NCI-H226 (cell line): ENCODE measurements around the gene TUBB.
"Not testable (repeated sequence)": the region's sequence is repeated elsewhere in the genome, so short reads cannot be mapped to it uniquely, and the experiment has no call there.

Source experiments
- DNase-seq: peaks from one replicate; pipeline ENCODE4 v3.0.0-alpha.2; 2015

TUBB gene

GRCh38 chr6:30741789-30742315, 21.7 kb downstream of the TUBB start:
- no peak for DNase-seq

- peak; percentile 98 for DNase-seq
Observed at GRCh38 chr6:30742316-30743098, 22.4 kb downstream of the TUBB start, which contains the start of gene FLOT1. TSS of gene FLOT1 (minus strand) at chr6:30742687. CDS start at chr6:30742189, 498 bp downstream.

- no peak for DNase-seq
Observed at GRCh38 chr6:30743099-30744053, 23.2 kb downstream of the TUBB start.

- peak; percentile 78 for DNase-seq
Observed at GRCh38 chr6:30744054-30744805, 24.1 kb downstream of the TUBB start, which contains the start of gene IER3. TSS of gene IER3 (minus strand) at chr6:30744547. CDS start at chr6:30744518, 29 bp downstream.

- no peak for DNase-seq
Observed at GRCh38 chr6:30747300-30747687, 27.1 kb downstream of the TUBB start.

- no peak for DNase-seq
Observed at GRCh38 chr6:30747902-30748769, 28.0 kb downstream of the TUBB start.

GRCh38 chr6:30748851-30749540, 28.8 kb downstream of the TUBB start:
- peak; percentile 53 for DNase-seq

- DNase-seq = no peak
Observed at GRCh38 chr6:30749554-30750378, 29.6 kb downstream of the TUBB start.

GRCh38 chr6:30750379-30750668, 30.2 kb downstream of the TUBB start:
- no peak for DNase-seq

- peak; percentile 99 for DNase-seq
Observed at GRCh38 chr6:30752157-30752927, 32.2 kb downstream of the TUBB start.

GRCh38 chr6:30754631-30755030, 34.5 kb downstream of the TUBB start:
- no peak for DNase-seq

- not testable (repeated sequence) for DNase-seq
Observed at GRCh38 chr6:30756405-30757003, 36.4 kb downstream of the TUBB start.

- no peak for DNase-seq
Observed at GRCh38 chr6:30757261-30757904, 37.2 kb downstream of the TUBB start.

GRCh38 chr6:30759575-30760239, 39.6 kb downstream of the TUBB start:
- peak; percentile 96 for DNase-seq

- DNase-seq = peak; percentile 25
Observed at GRCh38 chr6:30760549-30760948, 40.4 kb downstream of the TUBB start.

- no peak for DNase-seq
Observed at GRCh38 chr6:30761791-30762429, 41.8 kb downstream of the TUBB start.

- no peak for DNase-seq
Observed at GRCh38 chr6:30763155-30763617, 43.0 kb downstream of the TUBB start.
